Mammary epithelial cell (primary cell): Measurements from ENCODE around the gene ZFY.

Experiments
- EZH2 ChIP-seq: IDR thresholded peaks from 2 replicates; pipeline ENCODE4 v1.6.1; 2012; ENCODE audit warnings: low read length, inconsistent platforms, borderline replicate concordance
- TF ChIP-seq, protein P1 (sequence below), 2 donors: IDR thresholded peaks in 1 of 2; conservative IDR thresholded peaks in 1 of 2; 2 replicates each; pipeline ENCODE4 v1.5.1; 2011 to 2012; ENCODE audit warnings: inconsistent platforms in 2 of 2, low read length in 2 of 2, mild to moderate bottlenecking in 2 of 2, control low read depth in 1 of 2, low read depth in 1 of 2; ENCODE audit not compliant: insufficient read depth in 1 of 2; ENCODE audit errors: extremely low read depth in 1 of 2

GRCh38 chrY:2973110-2973751 is 38.0 kb downstream of the ZFY start:
- TF ChIP-seq, protein P1, sequence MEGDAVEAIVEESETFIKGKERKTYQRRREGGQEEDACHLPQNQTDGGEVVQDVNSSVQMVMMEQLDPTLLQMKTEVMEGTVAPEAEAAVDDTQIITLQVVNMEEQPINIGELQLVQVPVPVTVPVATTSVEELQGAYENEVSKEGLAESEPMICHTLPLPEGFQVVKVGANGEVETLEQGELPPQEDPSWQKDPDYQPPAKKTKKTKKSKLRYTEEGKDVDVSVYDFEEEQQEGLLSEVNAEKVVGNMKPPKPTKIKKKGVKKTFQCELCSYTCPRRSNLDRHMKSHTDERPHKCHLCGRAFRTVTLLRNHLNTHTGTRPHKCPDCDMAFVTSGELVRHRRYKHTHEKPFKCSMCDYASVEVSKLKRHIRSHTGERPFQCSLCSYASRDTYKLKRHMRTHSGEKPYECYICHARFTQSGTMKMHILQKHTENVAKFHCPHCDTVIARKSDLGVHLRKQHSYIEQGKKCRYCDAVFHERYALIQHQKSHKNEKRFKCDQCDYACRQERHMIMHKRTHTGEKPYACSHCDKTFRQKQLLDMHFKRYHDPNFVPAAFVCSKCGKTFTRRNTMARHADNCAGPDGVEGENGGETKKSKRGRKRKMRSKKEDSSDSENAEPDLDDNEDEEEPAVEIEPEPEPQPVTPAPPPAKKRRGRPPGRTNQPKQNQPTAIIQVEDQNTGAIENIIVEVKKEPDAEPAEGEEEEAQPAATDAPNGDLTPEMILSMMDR (conservative IDR thresholded peaks at IDR 0.05 in 1 of 2, IDR thresholded peaks at IDR 0.05 in 1 of 2; ENCODE audit: extremely low read depth in 1 of 2, insufficient read depth in 1 of 2, low read depth in 1 of 2, low read length in 2 of 2) = no peak
- TF ChIP-seq EZH2 = no peak
